Stimulated activated naive CD4-positive, alpha-beta T cell treated with Interleukin-2 at 50 U/mL for 16 hours (primary cell): ENCODE results near the gene LCMT1.
"Not testable (repeated sequence)": the region's sequence is repeated elsewhere in the genome, so short reads cannot be mapped to it uniquely, and the experiment has no call there.

Source experiments
- DNase-seq: peaks from one replicate; lab custom pipeline; 2025; lab: John Stamatoyannopoulos, UW

LCMT1 gene

DNA sequence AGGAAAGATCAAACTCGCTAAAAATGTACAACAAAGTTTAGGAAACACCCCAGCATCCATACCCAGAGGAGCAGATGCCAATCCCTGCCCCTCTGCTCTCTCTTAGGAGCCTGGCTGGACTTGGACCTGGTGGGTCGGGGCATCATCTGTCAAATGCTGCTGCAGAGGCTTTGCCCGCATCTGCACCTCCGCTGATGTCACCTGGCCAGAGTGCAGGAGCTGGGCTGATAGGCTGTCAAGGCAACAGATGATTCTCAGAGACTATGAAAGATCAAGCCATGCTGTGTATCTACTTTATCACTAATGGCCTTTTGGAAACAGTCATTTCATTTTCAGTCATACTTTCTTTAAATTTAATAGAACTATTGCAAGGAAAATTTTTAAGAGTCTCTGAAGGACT lies 15.9 kb upstream of the LCMT1 start:
- DNase-seq: no peak

DNA sequence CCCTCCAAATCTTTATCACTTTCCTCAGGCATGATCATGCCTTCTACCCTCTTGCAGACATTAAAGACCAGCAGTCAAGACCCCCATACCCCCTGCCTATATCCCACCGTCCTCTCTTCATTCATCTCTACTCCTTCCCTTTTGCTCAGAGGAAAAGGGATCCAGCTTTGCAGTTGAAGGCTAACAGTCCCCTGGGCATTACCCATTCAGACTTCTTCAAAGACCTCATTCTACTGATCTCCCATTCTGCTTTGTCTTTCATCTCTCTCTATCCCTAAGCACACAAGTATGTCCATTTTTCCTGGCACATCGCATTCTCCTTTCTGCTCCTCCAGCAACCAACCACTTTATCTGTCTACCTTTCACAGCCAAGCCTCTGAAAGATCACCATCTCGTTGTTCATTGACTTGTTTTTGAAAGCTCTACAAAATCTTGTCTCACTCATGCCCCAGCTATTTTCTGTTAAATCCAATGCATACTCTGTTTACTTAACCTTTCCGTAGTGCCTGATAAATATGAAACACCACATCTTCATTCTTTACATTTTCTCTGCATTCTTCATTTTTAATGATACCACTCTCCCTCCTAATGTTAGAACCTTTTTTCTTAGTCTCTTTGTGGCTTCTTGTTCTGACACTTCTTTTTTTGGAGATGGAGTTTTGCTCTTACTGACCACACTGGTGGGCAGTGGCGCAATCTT lies 14.1 kb upstream of the LCMT1 start:
- no peak for DNase-seq

DNA sequence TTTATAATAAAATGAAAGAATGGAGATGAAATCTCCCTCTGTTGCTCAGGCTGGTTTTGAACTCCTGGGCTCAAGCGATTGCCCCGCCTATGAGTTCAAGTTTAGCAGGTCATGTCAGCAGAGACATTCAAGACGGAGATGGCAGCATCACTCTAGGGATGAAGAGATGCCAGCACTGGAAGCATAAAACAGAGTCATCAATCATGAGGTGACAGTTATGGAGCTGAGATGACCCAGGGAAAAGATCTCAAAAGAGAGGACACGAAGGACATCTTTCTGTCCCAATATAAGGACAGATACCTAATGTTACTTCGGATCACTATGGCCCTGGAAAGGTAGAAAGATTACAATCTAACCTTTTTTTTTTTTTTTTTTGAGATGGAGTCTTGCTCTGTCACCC lies 11.0 kb upstream of the LCMT1 start:
- DNase-seq: no peak

DNA sequence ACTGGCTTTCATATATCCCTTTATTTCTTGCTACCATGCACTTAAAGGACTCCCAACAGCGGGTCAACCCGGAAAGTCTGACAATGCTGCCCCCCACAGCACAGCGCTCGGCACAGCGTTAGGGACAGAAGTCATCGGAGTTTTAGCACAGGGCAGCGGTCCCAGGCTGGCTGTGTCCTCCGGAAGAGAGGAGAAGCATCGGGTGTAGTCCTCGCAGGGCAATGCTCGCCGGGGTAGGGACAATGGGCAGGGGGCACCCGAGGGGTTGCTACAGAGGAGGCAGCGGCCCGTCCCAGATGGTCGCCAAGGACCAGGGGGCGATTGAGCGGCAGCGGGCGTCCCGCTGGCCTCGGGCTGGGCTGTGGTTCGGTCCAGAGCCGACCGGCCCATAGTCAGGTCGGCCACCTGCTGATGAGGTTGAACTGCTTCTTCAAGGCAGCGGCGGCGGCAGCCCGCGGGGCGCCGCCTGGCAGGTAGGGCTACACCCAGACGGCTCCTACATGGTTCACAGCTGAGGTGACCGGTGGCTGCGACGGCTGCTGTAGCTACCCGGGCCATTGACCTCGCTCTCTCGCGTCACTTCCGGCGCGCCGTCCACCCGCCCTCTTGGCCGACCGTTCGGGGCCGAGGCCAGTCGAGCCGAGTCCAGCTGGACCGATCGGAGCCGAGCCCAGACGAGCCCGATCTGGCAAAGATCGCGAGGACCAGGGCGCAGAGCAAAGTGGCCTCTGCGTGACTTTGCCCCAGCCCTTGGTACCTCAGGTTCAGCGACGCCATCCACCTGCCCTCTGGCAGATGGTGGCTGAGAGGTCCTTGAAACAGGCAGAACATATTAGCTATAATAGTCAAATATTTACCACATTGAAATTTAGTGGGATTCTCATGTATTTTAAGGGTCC lies 4.7 kb upstream of the LCMT1 start:
- DNase-seq: peak; percentile 71

DNA sequence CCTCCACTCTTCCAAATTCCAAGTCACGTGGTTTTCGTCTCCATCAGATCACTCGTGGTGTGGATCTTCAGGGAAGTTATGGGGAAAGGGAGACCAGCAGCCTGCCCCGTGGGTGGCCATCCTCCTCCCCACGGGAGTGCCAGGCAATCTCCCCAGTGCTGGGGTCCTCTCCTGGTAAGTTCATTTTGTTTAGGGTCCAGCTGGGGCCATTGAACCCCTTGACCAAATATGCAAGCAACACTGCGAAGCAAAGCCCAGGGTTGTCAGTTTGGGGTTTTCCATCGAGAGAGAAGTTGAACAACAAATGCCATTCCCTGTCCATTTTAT lies 4.1 kb upstream of the LCMT1 start:
- DNase-seq: no peak

DNA sequence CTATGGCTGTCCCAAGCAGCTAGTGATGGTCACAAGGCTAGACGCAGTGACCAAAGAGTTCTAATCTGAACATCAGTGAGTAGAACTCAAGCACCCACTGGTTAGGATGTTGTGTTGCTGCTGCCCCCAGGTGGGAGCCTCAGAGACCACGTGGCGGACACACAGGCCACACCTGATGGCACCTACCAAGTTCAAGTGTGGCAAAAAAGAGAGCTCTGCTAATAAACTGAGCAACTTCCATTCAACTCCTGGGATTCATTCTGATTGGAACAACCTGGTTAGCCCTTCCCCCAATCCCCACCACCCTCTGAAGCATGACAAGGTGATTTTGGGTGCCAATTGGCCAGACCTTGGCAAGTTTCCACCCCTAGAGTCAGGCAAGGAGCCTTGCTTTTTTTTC lies 3.5 kb upstream of the LCMT1 start:
- DNase-seq: no peak

DNA sequence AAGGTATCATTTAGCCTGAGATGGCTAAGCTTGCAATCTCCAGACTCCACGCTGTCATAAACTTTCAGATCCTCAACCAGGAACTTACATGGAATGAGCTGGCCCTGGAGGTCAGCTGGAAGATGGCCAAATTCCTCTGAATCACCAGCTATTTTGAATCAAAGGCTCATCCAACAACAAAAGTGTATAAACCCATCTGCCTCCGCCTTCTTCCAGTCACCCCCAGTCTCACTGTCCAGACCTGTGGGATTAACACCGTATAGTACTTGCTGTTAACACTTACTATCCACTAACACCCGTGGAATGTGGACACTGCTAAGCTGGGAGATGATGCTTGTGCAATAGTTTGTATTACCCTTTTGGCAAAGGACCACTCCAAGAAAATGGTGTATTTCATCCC lies 1.9 kb upstream of the LCMT1 start:
- no peak for DNase-seq

DNA sequence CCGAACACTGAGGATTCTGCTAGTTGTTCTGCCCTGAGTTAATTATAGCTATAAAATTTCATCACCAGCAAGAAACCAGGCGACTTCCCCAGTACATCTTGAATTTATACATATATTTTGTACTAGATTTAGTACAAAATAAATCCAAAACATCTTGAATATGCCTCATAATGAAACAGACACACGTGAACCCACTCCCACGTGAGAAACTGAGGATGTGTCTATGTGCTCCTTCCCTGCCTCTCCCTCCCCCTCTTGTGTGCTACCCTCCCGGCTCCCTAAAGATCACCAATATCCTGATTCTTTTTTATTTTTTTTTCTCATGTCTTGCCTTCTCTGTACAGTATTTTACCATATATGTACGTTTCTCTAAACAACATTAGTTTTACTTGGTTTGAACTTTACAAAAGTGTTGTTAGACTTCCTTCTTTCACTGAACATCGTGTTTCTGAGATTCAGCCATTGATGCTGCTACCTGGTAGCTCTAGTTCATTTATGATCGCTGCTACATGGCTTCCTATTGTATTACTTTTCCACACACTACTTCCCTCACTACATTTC lies 1.1 kb upstream of the LCMT1 start:
- no peak for DNase-seq

DNA sequence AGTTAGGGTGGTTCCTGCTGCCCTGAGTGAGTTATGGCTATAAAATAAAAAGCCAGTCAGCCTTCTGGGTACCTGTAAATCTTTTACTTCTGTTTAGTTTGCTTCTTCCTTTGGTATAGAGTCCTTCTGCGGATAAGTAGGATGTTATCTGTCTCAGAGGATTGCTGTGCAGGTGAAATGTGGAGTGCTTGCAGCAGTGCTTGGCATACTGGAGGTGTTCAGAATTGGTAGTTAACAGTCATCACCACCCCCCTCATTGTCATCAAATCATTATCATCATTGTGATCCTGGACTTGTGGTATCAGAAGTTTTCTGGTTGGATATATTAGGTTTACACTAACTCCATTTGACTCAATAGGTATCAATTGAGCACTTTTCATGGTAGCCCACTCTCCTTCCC lies 2.6 kb downstream of the LCMT1 start:
- no peak for DNase-seq

DNA sequence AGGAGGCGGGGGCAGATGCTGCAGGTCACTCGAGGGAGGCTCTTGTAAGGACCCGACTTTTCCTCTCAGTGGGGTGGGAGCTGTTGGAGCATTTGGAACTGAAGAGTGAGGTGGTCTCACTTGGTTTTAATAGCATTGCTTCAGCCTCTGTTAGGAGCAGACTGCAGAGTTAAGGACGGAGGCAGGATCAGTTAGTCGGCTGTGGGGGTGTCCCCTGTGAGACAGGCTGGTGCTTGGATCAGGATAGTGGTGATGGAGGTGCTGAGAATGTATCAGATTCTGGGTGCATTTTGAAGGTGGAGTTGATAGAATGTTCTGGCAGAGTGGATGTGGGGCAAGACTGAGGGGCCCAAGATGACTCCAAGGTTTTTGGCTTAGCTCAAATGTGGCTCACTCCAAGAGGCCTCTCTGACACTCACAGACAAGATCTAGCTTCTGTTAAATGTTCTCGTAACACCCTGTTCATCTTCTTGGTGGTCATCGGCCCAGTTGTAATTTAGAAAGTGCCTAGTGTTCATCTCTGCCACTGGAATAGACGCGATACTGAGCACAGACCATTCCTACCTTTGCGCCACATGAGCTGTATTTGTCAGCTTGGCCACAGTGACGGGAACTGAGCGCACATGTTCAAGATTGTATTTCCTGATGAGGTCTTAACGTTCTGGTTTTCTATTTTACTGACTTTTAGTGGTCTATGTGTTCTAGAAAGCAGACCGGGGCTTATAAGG lies 7.5 kb downstream of the LCMT1 start:
- no peak for DNase-seq

DNA sequence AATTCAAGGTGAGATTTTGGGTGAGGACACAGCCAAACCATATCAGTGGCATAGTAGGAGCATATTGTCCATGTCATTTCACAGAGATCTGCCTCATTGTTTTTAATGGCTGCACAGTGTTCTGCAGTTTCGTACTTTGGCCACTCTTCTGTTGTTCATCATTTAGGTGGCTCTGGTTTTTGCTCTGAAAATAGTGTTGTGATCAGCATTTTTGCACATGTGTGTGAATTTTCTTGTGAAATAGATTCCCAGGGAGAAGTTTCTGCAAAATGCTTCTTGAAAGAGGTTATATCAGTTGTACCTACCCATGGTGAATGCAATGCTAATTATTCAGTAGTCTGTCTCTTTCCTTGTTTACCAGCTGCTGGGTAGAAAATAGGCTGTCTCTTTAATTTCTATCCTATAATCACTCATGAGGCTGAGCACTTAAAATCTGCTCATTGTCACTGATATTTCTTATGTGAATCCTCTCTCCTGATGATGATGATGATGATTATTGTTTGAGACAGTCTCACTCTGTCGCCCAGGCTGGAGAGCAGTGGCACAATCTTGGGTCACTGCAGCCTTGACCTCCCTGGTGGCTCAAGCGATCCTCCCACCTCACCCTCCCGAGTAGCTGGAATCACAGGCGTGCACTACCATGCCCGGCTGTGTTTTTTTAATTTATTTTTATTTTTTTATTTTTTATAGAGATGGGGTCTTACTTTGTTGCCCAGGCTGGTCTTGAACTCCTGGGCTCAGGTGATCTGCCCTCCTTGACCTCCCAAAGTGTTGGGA lies 10.5 kb downstream of the LCMT1 start:
- no peak for DNase-seq

DNA sequence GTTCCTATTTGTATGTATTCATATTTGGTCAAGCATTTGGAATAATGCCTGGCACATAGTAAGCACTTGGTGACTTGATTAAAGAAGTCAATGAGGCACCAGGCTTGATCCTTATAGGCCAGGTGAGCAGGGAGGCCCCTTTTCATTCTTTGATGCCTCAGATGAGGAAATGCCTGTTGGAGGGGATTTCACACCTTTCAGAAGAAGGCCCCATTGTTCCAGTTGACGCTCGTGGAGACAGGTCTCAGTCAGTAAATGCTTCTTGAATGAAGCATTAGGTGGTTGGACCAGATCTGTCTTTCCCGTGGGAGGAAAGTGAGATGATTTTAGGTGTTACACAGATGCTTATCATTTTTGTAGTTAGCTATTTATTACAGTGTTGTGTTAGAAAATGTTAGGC lies 13.0 kb downstream of the LCMT1 start:
- no peak for DNase-seq

DNA sequence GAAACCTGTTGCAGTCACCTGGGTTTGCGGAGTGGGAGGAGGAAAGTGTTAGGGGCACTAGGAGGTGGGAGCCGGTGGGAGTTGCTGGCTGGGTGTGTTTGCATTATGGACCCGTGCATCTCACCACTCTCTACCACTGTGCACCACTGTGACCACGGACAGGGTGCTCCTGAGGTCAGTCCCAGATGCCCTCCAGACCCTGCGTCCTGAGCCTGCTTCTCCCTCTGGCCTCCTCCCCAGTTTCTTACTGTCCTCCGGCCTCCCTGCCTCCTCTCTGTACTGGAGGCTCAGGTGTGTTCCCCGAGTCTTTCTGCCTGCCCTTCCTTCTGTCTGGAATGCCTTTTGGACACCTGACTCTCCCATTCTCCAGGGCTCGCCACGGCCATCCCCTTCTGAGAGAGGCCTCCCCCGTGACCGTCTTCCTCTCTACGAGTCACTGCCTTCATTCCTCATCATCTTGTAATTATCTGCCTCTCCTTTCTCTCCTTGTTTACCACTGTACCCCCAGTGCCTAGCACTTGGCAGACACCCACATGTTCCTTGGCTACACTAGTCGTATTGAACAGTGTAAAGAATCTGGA lies 14.6 kb downstream of the LCMT1 start:
- not testable (repeated sequence) for DNase-seq

DNA sequence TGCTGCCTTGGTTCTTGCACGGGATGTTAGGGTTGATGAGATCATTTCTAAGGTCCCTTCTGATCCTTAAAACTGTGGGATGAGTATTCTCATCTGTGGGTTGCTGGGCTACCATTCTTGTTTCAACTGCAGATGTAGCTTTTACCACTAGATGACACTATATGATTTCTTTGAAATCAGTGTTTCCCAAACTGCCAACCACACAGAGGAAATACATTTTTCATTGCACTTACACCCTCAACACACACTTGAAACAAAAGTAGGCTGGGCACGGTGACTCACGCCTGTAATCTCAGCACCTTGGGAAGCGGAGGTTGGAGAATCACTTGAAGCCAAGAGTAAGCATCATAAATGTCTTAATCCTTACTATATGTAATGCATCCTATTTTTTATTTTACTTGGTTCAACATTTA lies 15.3 kb downstream of the LCMT1 start:
- DNase-seq: peak; percentile 25

DNA sequence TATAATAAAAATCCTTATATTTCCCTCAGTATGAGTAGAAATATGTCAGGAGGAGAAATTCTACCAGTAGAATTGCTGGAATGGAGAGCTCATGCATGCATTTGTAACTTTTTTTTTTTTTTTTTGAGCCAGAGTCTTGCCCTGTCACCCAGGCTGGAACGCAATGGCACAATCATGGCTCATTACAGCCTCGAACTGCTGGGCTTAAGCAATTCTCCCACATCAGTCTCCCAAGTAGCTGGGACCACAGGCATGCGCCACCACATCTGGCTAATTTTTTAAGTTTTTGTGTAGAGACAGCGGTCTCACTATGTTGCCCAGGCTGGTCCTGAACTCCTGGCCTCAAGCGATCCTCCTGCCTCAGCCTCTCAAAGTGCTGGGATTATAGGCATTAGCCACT lies 21.2 kb downstream of the LCMT1 start:
- DNase-seq: not testable (repeated sequence)

DNA sequence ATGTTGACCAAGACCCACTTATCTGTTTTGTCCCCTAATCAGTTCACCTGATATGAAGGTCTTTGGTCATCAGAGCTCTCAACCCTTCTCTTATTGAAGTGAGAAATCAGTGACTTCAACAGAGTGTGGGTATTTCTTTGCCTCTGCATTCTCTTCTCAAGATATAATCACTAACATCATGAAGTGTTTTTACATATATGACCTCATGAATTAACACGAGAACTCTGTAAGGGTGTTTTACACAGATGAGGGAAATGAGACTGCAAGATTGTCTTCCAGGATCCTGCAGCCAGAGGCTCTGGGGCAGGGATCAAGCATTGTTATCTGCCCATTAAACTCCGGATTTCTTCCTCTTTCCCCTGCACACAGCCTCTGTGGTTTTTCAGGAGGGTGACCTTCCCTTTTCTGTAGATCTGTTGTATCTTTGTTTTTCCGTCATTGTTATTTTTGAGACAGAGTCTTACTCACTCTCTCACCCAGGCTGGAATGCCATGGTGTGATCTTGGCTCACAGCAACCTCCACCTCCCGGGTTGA lies 22.7 kb downstream of the LCMT1 start:
- no peak for DNase-seq

DNA sequence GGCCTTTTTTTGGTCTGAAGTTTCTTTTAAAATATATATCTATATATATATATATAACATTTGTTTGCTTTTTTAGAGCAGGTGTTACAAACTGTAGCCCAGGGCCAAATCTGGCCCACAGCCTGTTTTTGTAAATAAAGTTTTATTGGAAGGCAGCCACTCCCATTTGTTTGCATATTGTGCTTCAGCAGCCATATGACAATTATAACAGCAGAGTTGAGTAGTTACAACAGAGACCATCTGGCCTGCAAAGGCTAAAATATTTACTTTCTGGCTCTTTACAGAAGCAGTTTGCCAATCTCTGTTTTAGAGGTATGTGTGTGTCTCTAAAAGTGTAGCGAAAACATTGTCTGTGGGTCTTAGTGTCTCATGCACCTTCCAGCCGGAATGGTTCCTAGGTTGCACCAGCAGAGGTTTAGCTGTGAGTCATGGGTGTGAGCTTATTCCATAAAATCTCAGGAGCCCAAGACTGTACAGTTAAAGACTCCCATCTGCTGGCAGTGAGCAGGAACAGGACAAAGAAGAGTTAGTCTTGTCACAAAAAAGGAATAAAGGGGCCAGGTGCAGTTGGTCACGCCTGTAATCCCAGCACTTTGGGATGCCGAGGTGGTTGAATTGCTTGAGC lies 23.8 kb downstream of the LCMT1 start:
- no peak for DNase-seq

DNA sequence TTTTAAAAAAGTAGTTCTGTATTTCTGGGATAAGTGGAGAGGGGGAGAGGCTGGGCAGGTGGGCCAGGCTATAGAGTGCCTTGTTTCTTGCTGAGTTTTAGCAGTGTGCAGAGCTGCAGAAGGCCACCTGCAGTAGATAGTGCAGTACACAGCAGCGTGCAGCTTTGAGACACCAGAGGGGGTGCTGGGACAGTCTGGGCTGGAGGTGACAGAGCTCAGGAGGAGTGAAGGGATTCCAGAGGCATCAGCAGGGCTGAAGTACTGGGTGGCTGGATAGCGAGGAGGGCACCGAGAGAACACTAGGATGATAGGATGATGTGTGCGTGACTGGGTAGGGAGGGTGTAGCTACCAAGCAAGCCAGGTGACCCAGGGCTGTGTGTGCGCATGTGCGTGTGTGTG lies 26.6 kb downstream of the LCMT1 start:
- no peak for DNase-seq

DNA sequence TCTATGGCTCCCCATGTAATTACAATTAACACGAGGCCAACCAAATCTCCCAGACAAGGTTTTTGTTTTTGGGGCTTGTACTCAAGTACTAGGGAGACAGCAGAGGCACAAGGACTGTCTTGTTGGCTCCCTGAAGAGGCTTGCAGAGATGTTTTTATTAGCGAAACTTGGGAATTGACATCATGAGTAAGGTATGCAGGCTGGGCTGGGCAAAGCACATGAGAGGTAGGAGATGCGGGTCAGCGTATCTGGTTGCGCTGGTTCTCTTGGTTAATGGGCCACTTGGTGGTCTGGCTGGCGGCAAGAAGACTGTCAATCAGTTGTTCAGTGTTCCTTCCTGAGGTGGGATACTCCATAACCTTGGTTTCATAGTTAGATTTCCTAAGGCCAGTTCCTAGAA lies 28.9 kb downstream of the LCMT1 start:
- DNase-seq: no peak

DNA sequence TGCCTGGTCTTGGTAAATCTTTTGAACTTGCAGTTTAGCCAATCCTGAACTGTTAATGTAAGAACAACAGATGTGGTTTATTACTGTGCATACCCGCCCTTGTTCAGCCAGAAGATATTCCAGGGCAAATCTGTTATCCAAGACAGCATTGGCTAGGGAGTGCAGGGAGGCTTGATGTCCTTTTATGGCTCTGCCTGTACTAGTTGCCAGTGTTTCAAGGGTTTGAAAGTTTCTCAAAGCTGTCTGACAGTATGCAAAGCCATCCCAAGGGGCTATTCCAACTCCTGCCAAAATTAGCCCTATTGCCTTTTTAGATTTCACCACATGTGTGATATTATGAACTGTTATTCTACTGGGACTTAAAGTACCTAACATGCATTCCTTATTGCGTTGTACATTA lies 30.1 kb downstream of the LCMT1 start:
- DNase-seq: no peak

DNA sequence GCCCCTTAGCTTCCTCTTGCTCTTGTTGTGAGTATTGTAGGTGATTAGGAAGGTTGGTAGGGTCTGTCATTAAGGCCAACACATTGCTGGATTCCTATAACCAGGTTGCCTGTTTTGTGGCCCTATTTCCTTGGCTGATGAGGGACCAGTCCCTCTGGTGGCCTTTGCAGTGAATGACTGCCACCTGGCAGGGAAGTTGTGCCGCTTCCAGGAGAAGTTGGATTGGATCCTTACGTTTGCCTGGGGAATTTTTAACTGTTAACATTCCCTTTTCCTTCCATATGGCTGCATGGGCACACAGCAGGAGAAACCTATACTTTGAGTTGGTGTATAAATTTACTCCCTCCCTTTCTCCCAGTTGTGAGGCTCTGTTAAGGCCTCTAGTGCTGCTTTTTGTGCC lies 32.4 kb downstream of the LCMT1 start:
- no peak for DNase-seq
